GM18498 (cell line): ENCODE results near the gene CACNA2D4.

Experiments used
- ATAC-seq: cut with Tn5 transposase; IDR thresholded peaks from one replicate; pipeline ENCODE4 v1.9.1; 2021; ENCODE audit warnings: mild to moderate bottlenecking, moderate library complexity; ENCODE audit not compliant: unreplicated experiment

Gene CACNA2D4

GRCh38 chr12:1758887-1759286, 159.6 kb downstream of the CACNA2D4 start:
- ATAC-seq, result no peak

- no peak for ATAC-seq
Observed at GRCh38 chr12:1758376-1758775, 160.1 kb downstream of the CACNA2D4 start.

- ATAC-seq, result no peak
Observed at GRCh38 chr12:1750300-1750699, 168.2 kb downstream of the CACNA2D4 start.

- ATAC-seq, result no peak
Observed at GRCh38 chr12:1749019-1749418, 169.4 kb downstream of the CACNA2D4 start.

- no peak for ATAC-seq
Observed at GRCh38 chr12:1747609-1748008, 170.8 kb downstream of the CACNA2D4 start.

- ATAC-seq, result no peak
Observed at GRCh38 chr12:1744932-1745331, 173.5 kb downstream of the CACNA2D4 start.
